ENCODE data around the gene ANKS1B.

DNA sequence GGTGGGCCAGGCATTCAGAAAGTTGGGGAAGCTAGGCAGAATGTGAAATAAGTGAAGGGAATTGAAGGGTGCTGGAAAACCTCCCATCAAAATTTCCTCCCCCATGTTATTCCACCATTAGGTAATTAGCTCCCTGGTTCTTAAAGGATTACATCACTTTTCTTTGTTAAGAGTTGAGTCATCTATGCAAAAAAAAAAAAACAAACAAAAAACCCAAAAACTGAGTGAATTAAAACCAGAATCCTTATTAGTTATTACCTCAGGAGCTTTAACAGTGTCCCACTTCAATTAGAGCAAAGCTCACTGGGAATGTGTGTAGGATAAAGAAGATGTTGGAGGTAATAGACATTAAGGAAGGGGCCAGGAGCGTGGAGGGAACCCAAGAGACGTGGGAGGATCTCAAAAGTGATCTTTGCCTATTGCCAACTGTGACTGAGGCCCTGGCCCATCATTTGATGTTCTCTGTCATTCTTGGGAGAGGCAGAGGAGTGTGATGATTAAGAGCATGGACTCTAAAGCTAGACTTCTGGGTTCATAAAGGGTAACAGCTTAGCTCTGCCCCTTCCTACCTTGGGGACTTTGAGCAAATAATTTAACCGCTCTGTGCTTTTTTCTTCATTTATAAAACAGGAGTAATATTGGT lies 975.0 kb downstream of the ANKS1B start:
- TF ChIP-seq EZH2 (IDR thresholded peaks at IDR 0.05; ENCODE audit: borderline replicate concordance, low read length): no peak
- TF ChIP-seq CTCF (IDR thresholded peaks at IDR 0.05; ENCODE audit: low read length): no peak

Measured in OCI-LY1 (cell line).